ENCODE measurements around the gene MCOLN1.
"Not testable (repeated sequence)": the region's sequence is repeated elsewhere in the genome, so short reads cannot be mapped to it uniquely, and the experiment has no call there.

The MCOLN1 gene

DNA sequence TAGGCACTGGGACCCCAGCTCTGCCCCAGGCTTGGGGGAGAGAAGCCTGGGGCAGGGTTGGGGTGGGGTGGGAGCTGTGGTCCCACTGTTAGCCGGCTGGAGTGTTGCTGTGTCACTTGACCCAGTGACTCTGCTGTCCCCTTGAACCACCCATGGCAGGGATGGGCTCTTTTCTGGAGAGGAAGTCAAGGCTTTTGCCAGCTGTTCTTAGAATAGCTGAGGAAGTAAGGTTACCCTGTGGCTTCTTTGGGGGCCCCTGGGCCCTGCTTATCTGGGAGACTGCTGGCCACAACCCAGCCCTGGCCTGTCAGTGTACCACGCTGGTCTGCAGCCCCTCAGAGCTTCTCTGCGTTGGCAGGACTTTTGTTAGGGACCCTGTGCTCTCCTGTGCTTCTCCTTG lies 22.2 kb downstream of the MCOLN1 start:
- DNase-seq: peak; percentile 18 to 70

DNA sequence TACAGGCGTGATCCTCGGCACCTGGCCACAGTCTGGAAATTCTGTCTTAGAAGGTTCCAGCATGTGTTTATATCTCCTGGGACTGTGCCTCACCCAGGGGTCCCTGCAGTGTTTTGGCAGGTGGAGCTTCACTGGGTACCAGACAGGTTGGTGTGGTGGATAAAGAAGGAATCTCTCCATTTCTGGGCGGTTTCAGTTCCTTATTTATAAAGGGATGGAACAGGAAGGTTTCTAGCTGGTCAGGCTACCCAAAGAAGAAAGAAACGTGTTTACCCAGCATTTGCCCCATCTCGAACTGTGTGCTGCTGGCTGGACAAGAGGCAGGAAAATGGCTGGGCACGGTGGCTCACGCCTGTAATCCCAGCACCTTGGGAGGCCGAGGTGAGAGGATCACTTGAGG lies 22.9 kb downstream of the MCOLN1 start:
- no peak for DNase-seq

DNA sequence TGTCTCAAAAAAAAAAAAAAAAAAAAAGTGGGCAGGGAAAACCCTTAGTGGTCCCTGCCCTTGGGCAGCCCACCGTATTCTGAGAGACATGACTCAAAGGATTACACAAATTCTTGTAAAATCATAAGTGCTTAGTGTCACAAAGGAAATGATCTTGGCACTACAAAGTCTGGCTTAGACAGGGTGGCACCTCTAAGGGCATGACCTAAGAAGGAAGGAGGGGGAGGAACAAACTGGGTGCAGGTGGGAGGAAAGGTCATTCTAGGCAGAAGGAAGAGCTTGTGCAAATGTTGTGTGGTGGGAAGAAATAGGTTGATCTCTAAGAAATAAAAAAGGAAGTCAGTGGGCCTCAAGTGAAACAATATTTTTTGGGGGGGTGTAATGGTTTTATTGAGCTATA lies 23.5 kb downstream of the MCOLN1 start:
- DNase-seq: peak in 1 of 2 donors; percentile 30

DNA sequence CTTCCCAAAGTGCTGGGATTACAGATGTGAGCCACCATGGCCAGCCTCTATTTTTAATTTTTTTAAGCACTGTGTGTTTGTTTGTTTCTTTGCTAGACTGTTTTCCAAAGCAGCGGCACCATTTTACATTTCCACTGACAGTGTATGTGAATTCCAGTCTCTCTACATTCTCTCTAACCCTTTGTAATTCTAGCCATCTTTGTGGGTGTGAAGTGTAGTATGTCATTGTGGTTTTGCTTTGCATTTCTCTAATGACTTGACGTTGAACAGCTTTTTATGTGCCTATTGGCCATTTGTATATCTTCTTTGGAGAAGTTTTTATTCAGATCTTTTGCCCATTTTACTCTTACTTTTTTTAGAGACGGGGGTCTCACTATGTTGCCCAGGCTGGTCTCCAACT lies 24.7 kb downstream of the MCOLN1 start:
- no peak for DNase-seq

DNA sequence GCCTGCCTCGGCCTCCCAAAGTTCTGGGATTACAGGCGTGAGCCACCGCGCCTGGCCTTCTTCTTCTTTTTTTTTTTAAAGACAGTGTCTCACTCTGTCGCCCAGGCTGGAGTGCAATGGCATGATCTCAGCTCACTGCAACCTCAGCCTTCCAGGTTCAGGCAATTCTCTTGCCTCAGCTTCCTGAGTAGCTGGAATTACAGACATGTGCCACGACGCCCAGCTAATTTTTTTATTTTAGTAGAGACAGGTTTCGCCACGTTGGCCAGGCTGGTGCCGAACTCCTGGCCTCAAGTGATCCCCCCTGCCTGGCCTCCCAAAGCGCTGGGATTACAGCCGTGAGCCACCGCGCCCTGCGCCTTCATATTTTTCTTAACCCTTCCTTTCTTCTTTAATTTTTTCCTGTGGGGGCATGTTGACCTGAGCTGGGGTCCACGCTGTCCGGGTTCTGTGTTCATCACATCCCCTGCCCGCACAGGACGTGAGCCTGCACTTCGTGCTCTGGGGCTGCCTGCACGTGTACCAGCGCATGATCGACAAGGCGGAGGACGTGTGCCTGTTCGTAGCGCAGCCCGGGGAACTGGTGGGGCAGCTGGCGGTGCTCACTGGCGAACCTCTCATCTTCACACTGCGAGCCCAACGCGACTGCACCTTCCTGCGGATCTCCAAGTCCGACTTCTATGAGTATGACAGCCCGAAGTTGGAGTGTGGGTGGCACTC lies 27.2 kb downstream of the MCOLN1 start:
- DNase-seq: no peak

DNA sequence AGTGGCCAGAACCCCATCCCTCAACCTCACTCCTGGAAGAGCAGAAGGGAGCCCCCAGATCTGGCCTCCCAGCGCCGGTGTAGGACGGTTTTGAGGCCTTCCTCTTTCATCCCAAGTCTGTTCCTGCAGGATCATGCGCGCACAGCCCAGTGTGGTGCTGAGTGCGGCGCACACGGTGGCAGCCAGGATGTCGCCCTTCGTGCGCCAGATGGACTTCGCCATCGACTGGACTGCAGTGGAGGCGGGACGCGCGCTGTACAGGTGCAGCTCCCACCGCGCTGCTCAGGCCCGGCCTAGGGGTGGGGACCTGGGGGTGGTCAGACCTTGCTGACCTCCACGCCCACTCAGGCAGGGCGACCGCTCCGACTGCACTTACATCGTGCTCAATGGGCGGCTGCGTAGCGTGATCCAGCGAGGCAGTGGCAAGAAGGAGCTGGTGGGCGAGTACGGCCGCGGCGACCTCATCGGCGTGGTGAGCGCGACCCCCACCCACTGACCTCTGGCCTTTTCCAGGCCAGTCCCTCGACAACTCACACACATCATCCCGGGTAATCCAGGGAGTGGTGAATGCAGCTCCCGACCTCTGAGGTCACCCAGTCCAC lies 27.8 kb downstream of the MCOLN1 start:
- DNase-seq: no peak

DNA sequence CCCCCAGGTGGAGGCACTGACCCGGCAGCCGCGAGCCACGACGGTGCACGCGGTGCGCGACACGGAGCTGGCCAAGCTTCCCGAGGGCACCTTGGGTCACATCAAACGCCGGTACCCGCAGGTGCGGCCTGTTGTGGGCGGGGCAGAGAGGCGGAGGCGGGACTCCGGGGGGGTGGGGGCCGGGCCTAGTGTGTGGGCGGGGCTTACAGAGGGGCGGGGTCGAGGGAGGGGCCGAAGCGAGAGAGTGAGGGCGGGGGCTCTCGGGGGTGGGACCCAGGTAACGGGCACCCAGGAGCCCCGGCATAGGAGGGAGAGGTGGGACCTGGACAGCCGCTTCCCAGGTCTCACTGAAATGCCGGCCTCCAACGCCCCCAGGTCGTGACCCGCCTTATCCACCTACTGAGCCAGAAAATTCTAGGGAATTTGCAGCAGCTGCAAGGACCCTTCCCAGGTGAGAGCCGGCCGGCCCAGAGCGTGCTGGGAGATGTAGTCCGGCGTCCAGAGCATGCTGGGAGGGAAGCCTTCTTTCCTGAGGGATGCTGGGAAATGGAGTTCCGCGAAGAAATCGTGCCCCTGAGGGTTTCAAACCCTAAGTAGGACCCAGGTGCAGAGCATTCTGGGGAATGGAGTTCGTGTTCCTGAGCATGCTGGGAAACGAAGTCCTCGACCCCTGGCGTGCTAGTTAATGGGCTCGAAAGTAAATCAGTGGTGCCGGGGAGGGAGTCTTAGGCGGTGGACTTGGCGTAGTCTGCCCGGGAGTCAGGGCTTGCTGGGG lies 28.8 kb downstream of the MCOLN1 start:
- DNase-seq: peak; percentile 46 to 73

DNA sequence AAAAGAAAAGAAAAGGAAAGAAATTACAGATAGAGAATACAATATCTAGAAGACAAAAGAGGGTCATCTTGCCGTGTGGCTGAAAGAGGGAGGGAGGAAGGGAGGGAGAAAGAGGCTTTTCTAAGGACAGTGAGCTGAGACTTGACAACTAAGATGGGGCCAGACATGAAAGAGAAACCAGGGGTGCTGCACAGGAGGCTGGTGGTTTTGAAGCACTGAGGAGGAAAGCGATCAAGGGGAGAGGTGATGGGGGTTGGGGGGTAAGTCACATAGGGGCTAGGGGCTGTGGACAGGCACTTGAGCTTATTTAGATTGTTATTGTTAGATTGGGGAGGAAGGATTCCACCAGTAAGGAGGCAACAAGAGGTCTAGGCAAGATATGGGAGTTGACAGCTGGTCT lies 30.4 kb downstream of the MCOLN1 start:
- DNase-seq: no peak

DNA sequence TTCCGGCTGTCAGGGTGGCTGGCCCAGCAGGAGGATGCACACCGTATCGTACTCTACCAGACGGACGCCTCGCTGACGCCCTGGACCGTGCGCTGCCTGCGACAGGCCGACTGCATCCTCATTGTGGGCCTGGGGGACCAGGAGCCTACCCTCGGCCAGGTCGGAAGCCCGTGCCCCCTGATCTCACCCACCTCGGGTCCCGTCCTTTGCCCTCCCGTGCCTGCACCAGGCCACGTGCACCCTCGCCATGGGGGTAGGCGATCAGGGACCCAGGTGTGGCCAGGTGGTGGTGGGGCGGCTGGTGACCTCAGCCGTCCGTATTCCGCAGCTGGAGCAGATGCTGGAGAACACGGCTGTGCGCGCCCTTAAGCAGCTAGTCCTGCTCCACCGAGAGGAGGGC lies 32.1 kb downstream of the MCOLN1 start:
- no peak for DNase-seq

DNA sequence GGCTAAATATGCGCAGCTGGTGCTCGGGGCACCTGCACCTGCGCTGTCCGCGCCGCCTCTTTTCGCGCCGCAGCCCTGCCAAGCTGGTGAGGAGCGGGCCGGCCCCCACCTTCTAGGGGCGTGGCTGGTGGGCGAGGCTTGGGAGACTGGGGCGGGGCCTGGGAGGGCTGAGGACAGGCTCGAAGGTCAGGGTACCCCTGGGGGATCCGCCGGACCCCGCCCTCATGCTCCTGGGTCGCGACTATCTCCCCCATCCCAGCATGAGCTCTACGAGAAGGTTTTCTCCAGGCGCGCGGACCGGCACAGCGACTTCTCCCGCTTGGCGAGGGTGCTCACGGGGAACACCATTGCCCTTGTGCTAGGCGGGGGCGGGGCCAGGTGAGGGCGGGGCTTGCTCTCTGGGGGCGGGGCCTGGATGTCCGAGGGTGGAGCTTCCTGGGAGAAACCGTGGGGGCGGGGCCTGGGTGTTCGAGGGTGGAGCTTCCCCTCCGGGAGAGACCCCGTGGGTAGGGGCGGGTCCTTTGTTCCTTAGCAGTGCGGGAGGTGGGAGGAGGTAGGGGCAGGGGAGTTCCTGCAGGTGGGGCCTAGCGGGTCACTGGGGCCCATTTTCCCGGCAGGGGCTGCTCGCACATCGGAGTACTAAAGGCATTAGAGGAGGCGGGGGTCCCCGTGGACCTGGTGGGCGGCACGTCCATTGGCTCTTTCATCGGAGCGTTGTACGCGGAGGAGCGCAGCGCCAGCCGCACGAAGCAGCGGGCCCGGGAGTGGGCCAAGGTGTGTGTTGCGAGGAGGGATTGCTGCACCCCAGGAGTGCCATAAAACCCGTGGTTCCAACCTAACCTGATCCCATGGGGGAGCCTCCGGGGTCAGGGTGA lies 32.8 kb downstream of the MCOLN1 start:
- peak in 1 of 2 donors; percentile 10 for DNase-seq

DNA sequence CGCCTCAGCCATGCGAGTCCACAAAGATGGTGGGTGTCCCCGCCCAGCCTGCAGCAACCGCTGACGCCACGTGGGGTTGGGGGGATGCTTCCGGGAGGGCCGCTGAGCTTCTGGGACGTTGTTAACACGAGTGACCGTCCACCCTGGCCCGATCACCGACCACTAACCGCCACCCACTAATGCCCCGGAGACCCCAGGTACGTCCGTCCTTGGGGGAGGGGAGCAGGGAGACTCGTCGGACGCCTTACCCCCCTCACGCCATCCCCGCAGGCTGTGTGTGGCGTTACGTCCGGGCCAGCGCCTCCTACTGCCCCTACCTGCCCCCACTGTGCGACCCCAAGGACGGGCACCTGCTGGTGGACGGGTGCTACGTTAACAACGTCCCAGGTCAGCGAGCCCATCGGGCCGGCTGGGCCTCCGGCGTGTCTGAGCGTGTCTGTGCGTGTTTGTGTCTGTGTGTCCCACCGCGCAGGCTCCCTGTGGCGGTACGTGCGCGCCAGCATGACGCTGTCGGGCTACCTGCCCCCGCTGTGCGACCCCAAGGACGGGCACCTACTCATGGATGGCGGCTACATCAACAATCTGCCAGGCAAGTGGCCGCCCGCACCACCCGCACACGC lies 34.4 kb downstream of the MCOLN1 start:
- no peak for DNase-seq

DNA sequence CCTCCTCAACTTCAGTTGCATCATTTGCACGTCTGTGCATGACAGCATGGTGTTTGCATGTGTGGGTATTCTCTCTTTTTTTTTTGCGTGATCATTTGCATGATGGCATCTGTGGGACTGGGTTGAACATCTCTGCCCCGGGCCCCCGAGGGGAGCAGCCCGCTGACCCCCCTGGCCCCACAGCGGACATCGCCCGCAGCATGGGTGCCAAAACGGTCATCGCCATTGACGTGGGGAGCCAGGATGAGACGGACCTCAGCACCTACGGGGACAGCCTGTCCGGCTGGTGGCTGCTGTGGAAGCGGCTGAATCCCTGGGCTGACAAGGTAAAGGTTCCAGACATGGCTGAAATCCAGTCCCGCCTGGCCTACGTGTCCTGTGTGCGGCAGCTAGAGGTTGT lies 36.2 kb downstream of the MCOLN1 start:
- no peak for DNase-seq

DNA sequence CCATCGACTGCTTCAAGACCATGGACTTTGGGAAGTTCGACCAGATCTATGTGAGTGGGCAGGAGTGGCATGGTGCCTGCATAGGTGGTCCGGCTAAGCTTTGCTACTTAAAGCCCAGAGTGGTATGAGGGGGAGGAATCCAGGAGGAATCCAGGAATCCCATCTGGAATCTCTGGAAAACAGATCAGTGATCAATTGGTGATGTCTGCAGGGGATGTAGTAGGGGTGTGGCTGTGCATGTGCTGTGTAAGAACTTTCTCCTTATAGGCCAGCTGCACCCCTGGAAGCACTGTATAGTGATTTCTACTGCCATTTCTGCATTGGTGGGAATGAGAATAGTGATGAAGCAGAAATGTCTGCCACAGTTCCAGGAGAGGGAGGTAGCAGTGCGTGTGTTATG lies 36.7 kb downstream of the MCOLN1 start:
- DNase-seq: no peak

DNA sequence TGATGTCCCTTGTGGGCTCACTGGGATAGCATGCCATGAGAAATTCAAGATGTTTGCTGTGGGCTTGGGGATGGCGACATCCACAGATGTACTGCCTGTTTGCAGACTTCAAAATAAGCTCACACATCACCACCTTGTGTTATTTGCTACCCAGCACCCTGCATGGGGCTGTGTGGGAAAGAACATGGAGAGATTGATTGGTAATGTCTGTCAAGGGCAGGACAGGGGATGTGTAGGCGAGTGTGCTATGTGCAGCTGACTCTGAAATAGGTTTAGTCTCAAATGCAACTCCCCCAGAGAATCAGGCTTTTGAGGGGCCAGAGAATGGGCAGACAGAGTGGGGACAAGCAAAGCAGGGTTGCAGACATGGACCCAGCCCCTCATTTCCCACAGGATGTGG lies 37.8 kb downstream of the MCOLN1 start:
- DNase-seq: no peak

DNA sequence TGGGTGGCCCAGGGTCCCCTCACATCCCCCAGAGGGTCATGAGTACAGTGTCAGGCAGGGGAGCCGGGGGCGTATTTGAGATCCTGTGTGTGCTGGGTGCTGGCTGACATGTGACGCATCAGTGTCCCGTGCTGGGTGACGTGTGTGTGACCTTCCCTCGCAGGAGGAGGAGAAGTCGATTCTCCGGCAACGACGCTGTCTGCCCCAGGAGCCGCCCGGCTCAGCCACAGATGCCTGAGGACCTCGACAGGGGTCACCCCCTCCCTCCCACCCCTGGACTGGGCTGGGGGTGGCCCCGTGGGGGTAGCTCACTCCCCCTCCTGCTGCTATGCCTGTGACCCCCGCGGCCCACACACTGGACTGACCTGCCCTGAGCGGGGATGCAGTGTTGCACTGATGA lies 38.9 kb downstream of the MCOLN1 start:
- DNase-seq: no peak

DNA sequence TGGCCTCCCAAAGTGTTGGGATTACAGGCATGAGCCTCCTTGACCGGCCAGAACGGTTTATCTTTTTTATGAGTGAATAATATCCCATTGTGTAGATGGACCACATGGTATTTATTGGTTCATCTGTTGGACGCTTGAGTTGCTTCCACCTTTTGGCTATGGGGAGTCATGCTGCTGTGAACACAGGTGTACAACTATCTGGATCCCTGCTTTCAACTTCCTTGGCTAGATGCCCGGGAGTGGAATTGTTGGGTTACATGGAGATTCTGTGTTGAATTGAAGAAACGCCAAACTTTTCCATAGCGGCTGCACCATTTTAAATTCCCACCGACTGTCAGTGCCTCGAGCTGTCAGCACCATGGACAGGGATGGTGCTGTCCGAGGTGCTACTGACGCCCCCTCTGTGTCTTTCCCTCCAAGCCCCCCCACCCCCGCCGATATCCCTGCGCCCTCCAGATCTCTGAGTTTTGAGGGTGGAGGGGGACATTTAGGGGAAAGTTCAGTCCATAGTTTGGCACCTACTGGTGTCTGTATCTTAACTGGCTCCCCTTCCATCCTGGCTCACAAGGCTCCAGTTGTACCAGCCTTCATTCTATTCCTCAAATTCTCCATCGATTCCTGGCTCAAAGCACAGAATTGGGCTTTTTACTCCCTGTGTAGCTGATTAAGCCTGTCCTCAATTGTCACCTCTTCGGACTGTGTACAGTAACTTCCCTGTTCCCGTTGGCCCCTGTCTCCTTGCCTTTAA lies 40.4 kb downstream of the MCOLN1 start:
- DNase-seq: no peak

DNA sequence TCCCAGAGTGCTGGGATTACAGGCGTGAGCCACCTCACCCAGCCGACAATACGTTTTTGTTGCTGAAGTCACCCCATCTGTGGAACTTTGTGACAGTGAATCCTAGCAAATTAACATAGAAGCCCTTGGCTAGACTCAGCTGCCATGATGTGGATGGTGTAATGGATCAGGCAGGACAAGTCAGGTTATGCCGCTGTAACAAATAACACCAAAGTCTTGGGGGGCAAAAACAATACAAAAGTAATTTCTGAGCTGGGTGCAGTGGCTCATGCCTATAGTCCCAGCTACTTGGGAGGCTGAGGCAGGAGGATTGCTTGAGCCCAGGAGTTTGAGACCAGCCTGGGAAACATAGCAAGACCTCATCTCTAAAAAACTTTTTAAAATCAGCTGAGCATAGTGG lies 42.4 kb downstream of the MCOLN1 start:
- DNase-seq: no peak

DNA sequence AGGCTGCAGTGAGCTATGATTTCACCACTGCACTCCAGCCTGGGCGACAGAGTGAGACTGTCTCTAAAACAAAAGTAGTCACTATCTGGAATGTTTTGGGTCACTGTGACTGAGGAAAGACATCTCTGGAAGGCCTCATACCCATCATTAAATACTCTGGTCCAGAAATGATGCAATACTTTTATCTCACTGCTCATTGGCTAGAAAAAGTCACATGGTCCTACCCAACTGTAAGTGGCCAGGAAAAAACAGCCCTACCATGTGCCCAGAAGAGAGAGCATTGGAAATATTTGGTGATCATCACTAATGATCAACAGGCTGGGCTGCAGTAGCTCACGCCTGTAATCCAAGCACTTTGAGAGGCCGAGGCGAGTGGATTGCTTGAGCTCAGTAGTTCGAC lies 42.9 kb downstream of the MCOLN1 start:
- DNase-seq: no peak

DNA sequence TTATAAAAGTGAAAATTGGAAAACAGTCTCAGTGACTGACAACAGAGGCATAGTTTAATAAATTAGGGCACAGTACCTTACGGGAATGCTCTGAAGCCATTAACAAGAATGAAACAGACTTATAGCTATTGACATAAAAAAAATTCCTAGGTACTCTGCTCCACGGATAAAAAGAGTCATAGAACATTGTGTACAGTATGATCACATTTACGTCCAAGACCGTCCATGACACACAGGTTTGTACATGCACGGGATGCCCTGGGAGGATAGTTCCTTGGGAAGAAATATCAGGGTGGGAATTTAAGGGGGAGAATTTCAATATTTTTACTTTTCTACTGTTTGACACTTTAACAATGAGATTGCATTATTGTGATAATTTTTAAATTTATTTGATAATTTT lies 48.3 kb downstream of the MCOLN1 start:
- no peak for DNase-seq

DNA sequence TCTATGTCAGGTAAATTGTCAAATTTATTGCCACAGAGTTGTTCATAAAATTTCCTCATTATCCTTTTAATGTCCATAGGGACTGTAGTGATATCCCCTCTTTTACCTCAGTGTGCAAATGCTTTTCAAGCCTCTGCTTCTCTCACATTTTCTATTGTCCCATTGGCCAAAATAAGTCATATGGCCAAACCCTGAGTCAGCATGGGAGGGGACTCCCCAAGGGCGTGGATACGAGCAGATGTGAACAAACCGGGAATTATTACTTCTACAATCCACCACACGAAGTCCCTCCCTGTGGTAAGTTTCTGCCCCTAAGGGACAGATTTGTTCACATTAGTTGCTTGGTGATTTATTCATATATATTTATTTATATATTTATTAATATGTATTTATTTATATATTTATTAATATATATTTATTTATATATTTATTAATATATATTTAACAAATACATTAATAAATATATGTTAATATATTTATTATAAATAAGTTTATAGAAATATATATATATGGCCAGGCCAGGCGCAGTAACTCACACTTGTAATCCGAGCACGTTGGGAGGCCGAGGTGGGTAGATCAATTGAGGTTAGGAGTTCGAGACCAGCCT lies 53.1 kb downstream of the MCOLN1 start:
- DNase-seq: peak in 1 of 2 donors; percentile 29

DNA sequence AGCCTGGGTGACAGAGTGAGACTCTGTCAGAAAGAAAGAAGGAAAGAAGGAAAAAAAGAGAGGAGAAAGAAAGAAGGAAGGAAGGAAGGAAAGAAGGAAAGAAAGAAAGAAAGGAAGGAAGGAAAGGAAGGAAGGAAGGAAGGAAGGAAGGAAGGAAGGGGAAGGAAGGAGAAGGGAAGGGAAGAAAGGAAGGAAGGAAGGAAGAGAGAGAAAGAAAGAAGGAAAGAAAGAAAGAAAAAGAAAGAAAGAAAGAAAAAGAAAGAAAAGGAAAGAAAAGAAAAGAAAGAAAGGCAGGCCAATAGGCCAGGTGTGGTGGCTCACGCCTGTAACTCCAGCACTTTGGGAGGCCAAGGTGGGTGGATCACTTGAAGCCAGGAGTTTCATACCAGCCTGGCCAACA lies 55.0 kb downstream of the MCOLN1 start:
- not testable (repeated sequence) for DNase-seq

DNA sequence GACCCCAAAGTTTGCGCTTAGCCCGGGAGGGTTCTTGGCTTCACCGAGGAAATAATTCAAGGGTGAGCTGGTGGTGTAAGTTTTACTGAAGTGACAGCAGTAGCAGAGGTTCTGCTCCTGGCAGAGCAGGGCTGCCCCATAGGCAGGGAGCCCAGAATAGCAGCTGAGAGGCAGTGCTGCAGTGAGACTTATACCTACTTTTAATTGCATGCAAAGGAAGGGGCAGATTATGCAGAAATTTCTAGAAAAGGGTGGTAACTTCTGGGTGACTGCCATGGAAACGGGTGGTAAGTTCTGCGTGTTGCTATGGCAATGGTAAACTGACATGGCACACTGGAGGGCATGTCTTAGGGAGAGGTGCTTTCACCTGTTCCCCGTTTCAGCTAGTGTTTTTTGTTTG lies 55.7 kb downstream of the MCOLN1 start:
- DNase-seq: no peak
